UCSD-AML1 (cell line): ENCODE measurements around the gene ALAS1.
A peak's percentile ranks its signal among the peaks of the same experiment; 100 is the strongest.
"Not testable (repeated sequence)": the region's sequence is repeated elsewhere in the genome, so short reads cannot be mapped to it uniquely, and the experiment has no call there.

Experiments
- DNase-seq: peaks from one replicate; lab custom pipeline; 2025; ENCODE audit not compliant: unreplicated experiment; lab: John Stamatoyannopoulos, UW

ALAS1 gene

DNA sequence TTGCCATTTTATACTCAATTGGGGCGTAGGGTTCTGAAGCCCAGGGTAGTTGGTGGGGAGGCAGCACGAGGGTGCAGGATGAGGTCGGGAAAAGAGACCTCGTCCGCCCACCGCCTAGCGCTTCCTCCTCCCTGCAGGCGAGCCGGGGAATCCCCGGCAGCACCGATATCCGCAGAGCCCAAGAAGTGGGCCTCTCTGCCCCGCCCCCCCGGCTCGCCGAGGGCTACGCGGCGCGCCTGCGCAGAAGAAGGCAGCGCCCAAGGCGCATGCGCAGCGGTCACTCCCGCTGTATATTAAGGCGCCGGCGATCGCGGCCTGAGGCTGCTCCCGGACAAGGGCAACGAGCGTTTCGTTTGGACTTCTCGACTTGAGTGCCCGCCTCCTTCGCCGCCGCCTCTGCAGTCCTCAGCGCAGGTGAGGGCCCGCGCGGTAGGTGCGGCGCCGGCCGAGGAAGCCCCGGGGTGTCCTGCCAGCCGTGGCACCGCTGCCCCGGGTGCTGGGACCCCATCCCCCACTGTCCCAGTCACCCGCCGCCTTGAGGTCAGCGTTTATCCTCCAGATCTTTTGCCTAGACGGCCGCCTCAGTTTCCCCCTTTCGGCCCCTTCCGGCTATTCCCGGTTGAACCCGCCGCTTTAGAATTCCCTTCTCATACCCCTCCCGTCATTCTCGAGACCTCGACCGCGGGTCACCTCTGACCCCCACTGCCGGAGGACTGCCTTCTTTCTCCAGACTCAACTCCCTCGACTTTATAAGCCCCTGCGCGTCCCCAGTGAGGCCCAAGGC lies at the start of gene ALAS1:
Gene ALAS1, plus strand, starts transcription at position 319 of the 784 bp plus-strand sequence. CDS start 1,082 bp downstream, outside the sequence.
- peak; percentile 96 for DNase-seq

DNA sequence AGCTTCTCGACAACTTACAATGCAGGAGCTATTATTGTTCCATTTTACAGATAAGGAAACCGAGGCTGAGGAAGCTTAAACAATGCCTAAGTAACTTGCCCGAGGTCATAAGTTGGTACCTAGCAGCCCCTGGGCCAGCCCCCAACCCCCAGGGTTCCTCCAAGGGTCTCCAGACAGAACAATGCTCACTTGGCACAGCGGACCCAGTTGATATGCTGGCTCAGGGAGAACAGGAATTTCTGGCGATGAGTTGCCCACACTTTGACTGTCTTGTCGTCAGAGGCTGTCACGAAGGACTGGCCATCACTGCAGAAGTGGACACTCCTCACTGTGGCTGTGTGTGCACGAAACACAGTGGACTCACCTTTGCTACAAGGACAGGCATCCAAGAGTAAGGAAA lies 48.9 kb upstream of the ALAS1 start:
- no peak for DNase-seq

- no peak for DNase-seq
Measured at GRCh38 chr3:52149726-52150125, 48.2 kb upstream of the ALAS1 start.

GRCh38 chr3:52150357-52150756 lies 47.6 kb upstream of the ALAS1 start:
- no peak for DNase-seq

- DNase-seq: no peak
Measured at GRCh38 chr3:52150860-52151259, 47.1 kb upstream of the ALAS1 start.

- not testable (repeated sequence) for DNase-seq
Measured at GRCh38 chr3:52151991-52152390, 46.0 kb upstream of the ALAS1 start.

DNA sequence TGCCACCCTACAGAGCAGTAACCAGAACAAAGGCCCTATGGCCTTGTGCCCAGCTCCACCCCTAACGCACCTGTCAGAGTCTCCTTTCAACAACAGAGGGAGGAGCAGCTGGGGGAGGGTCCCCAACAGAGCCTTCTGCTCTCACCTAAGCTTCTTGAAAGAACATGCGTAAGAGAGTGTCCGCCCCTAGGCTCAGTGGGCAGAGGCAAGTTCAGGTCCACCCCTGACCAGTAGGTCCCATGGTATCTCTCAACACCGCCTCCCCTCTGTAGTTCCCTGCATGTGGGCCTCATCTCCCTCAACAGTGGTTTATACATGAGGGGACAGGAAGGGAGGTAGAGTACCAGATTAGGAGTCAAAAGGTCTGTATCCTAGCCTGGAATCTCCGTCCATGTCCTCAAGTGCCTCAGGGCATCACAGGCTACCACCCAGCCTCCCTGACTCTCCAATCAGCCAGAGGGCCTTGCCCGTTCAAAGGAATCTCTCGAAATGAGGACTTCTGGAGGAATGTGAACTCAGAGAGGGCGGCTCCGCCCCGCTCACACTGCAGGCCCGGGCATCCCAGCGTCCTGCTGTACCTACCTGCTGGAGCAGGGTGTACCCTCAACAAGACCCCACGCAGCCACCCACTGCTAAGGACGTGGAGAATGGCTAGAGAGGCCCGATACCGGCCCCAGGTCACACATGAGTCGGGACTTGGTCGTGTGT lies 44.4 kb upstream of the ALAS1 start:
- no peak for DNase-seq

DNA sequence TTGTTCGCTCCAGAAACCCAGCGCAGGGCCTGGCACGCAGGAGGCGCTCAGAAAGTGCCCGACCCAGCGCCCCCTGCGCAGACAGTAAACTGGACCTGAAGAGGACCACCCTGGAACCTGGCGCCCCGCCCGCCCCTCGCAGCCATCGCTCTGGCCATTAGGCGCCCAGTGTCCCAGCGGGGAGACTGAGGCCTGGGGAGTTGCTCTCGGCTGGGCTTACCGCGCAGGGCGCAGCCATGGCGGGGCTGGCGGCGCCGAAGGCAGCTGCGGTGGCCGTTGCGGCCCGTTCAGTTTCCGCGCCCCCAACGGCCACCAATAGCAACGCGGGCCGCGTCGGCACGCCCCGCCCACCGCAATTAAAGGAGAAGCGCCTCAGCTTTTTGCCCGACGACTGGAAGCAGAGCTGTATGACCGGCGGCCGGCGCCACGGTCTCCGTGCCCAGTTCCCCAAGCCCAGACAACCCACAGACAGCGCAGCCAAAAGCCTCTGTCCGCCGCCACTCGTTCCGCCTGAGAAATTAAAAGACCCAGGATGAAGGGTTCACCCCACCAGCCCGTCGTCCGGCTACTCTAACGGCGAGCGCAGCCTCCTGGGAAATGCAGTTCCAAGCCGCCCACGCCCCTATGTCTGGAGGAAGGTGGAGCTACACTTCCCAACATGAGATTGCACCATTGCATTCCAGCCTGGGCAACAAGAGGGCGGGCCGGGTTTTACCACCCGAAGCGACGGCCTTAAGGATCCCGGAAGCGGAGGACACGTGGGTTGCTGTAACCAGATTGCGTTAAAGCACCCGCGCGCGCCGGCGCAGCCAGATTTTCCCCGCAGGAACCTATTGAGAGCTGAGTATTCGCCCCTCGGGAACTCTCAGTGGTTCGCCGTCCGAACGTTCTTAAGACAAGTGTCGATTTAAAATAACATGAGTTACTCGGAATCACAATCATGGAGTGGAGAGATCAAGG lies 43.5 kb upstream of the ALAS1 start, which contains the start of gene POC1A:
Gene POC1A, minus strand, starts transcription at position 289 of the 960 bp plus-strand sequence. Its CDS starts 51 bp downstream, at position 238.
- peak; percentile 94 for DNase-seq

- DNase-seq: no peak
Measured at GRCh38 chr3:52155912-52156311, 42.0 kb upstream of the ALAS1 start.

DNA sequence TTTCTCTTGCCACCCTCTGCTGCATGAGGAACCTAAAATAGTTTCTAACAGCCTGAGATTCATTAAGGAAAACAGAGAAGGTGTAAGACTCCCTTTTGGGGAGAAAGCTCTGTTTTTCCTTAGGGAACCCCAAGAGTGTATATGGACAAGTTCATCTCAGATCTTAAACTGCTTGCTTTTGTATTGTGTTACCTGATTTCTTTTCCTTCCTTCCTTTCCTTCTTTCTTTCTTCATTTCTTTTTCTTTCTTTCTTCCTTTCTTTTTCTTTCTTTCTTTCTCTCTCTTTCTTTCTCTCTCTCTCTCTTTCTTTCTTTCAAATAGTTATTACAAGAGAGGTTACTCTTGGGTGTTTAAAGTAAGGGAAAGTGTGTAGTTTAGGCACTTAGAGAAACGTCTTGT lies 38.5 kb upstream of the ALAS1 start:
- DNase-seq: no peak

- DNase-seq: no peak
Measured at GRCh38 chr3:52162250-52162872, 35.6 kb upstream of the ALAS1 start.

DNA sequence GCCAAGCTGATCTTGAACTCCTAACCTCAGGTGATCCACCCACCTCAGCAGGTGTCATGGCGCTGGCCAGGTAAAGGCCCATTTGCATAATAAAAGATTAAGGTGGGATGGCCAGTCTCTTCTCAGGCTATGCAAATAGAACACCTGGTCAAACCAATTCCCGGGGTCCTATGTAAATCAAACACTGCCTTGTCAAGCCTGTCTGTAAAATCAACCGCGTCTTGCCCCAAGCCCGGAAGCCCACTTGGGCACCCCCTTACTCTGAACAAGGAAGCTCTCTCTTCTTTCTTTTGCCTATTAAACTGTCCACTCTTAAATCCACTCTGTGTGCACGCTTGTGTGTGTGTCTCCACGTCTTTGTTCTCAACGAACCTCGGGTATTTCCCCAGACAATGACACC lies 30.7 kb upstream of the ALAS1 start:
- DNase-seq: no peak

- DNase-seq: not testable (repeated sequence)
Measured at GRCh38 chr3:52170217-52170616, 27.7 kb upstream of the ALAS1 start.

DNA sequence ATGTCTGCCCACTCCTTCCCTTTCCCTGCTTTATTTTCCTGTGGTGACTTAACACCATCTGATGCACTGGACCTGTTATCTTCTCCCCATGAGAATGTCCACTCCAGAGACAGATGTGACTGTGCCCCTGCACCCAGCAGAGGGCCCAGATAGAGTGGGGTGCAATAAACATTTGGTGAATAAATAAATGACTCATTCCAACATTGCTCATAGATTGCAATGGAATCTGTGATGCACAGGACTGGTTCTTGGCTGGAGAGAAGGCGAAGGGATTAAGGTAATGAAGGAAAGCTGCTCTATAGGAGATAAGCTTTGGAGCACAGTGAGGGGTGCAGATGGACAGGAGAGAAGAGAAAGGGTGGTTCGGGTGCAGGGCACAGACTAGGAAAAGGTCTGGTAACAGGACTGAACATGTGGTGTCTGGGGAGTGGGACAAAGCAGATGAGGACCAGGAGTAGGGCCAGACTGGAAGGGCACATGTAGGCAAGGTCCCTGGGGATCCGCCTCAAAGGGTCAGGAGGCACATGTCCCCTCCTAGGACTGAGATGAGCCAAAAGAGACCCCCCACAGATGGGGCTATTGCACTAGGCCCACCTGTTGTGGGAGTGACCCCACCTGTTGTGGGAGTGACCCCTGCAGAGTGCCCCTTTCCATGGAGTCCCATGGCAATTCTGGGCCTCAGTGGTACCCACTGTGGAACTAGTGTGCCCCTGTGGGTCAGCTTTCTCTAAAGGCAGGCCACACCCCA lies 26.3 kb upstream of the ALAS1 start:
- DNase-seq: no peak

- DNase-seq: no peak
Measured at GRCh38 chr3:52172262-52172757, 25.6 kb upstream of the ALAS1 start.

DNA sequence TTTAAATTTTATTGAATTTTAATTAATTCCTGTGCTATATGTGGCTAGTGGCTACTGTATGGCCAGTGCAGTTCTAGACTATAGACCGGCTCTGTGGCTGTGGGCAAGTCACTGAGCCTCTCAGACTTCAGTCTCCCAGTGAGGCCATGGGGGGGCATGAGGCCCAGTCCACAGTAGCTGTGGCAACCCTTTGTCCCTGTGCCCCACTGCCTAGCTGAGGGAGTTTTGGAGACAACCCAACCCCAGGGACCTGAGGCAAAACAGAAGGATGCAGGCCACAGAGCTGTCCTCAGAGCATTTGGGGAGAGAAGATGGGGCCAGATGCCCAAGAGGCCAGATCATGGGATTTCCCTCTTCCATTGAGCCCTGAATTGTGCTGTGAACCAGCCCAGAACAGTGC lies 24.9 kb upstream of the ALAS1 start:
- DNase-seq: no peak

DNA sequence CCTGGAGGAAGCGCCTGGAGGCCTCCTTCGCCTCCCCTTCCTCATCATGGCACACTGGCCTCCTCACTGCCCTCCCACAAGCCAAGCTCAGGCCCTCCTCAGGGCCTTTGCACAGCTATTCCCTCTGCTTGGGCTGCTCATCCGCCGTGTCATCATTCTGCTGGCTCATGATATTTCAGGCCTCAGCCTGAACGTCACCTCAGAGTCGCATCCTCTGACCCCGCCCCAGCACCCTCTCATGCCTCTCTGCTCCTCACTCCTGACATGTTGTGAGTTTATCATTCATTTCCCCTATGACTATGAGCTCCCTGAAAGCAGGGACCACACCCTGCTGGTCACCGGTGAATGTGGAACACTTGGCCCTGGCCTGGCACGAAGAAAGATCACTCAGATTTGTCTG lies 23.1 kb upstream of the ALAS1 start:
- no peak for DNase-seq

DNA sequence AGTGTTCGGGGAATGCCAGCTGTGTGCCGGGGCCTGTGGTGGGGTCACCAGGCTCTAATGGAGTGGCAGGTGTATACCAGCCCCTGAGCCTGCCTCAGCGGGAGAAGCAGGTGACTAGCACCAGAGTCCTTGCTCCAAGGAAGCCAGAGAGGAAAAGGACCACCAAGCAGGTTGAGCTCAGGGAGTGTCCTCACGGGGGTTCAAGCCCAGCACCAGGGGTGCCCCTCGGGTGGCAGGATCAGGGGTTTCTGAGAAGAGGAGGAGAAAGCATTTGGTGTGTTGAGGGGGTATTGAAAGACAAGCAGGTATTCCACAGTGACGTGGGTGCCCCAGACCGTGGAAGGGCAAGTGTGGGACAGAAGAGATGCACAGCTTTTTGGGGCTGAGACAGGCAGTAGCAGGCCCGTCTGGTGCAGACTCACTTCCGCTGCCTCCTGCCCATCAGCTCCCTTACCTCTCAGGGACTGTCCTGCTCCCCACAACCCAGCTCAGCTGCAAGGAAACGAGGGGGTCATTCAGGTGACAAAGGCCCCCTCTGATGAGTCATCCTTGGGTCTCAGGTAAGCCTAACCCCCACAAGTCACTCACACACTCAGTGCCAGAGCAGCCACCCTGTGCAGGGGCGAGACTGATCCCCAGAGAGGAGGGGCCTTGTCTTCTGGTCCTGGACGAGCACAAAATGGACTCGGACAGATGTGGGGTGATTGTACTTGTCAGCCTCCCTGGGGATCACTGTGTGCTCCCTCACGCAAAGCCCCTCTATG lies 22.4 kb upstream of the ALAS1 start:
- no peak for DNase-seq

DNA sequence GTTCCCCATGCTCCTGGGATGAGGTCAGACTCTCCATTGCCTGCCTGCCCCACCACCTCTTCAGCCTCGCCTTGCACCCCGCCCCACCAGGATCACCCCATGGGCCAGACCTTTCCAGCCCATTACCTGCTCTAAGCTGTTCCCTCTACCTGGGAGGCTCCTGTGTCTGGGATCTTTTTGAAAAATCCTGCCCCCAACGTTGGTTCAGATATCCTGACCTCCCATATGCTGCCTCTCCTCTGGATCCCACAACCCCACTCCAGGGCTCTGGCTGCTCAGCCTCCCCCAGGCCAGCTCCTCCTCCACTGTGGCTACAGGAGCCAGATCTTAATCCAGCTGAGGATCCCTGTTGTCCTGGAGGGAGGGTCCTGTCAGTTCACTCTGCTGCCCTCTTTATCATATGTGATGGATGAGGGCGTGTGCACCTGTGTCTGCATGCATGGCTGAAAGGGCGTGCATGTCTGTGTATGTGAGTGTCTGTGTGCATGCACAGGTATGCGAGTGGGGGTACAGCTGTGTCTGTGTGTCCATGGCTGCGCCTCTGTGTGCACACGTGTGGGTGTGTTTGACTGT lies 21.7 kb upstream of the ALAS1 start:
- no peak for DNase-seq
